Measurements from ENCODE around the gene DCAF11. TPM values are rescaled to one million over a fixed set of nuclear protein-coding genes. Genes with fewer than 3 reads are reported as not detected.

DCAF11 gene
- total RNA-seq, 1 donor from 2014 or later = 54.1 TPM

DNA sequence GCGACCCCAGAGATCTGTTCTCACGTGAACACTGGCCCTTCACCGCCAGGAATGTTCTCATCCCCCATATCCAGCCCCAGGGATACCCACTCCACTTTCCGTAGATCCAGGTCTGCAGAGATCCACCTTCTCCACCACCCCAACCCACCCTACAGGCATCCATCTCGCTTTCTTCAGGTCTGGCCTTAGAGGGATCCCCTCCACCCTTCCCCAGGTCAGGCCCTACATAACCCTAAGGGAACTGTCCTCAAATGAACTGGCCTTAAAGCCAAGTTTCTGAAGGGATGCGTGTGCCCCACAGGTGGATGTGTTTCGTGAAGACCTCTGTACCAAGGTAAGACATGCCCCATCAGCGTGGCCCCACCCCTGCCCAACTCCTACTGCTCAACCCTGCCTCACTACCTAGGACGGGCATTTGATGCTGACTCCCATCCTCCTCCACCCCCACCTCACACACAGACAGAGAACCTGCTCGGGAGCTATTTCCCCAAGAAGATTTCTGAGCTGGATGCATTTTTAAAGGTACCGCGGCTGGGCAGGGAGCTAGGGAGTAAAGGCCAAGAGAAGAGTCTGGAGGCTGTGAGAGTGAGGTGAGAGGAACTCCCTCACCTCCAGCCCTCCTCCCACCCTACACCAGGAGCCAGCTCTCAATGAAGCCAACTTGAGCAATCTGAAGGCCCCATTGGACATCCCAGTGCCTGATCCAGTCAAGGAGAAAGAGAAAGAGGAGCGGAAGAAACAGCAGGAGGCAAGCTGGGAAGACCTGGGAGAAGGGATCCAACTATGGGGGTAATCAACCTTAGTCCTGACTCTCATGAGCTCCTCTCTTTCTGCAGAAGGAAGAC, 22.3 kb downstream of the DCAF11 start:
- no peaks in the 10 kb centered on the region for H3K36me3 Mint-ChIP-seq (ENCODE audit: unreplicated experiment)
- H3K4me3 Mint-ChIP-seq (ENCODE audit: unreplicated experiment) = peak overlapping the region; percentile 79
- H3K4me1 Mint-ChIP-seq (ENCODE audit: low read depth, unreplicated experiment) = peaks cover 23% of the 10 kb centered on the region
- peaks cover 15% of the 10 kb centered on the region for H3K27me3 Mint-ChIP-seq (ENCODE audit: unreplicated experiment)
- DNase-seq = no peak
- H3K27ac Mint-ChIP-seq (ENCODE audit: unreplicated experiment) = peak overlapping the region; percentile 33
- peaks cover 12% of the 10 kb centered on the region for H3K9me3 Mint-ChIP-seq (ENCODE audit: unreplicated experiment)
- TF ChIP-seq, protein P1, sequence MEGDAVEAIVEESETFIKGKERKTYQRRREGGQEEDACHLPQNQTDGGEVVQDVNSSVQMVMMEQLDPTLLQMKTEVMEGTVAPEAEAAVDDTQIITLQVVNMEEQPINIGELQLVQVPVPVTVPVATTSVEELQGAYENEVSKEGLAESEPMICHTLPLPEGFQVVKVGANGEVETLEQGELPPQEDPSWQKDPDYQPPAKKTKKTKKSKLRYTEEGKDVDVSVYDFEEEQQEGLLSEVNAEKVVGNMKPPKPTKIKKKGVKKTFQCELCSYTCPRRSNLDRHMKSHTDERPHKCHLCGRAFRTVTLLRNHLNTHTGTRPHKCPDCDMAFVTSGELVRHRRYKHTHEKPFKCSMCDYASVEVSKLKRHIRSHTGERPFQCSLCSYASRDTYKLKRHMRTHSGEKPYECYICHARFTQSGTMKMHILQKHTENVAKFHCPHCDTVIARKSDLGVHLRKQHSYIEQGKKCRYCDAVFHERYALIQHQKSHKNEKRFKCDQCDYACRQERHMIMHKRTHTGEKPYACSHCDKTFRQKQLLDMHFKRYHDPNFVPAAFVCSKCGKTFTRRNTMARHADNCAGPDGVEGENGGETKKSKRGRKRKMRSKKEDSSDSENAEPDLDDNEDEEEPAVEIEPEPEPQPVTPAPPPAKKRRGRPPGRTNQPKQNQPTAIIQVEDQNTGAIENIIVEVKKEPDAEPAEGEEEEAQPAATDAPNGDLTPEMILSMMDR (IDR thresholded peaks at IDR 0.05; ENCODE audit: partially characterized antibody, unreplicated experiment) = no peak

DNA sequence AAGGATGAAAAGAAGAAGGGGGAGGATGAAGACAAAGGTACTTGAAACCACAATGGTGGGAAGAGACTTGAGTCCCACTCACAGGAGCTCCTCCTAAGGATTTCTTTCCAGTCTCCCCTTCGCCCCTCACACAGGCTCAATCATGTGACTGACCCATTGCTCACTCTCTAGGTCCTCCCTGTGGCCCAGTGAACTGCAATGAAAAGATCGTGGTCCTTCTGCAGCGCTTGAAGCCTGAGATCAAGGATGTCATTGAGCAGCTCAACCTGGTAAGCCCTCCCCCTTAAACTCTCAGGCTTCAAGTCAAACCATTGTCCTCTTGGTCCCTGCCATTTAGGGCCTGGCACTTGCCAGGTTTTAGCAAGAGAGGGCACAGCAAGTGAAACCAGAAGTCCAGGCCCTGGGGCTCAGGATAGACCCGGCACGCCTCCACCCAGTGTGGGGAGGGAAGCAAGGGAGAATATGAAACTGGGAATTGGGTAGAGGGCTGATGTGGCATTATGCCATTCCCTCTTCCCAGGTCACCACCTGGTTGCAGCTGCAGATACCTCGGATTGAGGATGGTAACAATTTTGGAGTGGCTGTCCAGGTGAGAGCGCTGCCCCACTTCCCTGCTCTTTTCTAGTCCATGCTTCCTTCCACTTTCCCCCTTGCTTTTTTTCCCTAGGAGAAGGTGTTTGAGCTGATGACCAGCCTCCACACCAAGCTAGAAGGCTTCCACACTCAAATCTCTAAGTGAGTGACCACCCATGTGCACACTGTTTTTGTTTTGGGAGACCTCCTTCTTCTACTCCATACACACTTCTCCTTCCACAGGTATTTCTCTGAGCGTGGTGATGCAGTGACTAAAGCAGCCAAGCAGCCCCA, 23.2 kb downstream of the DCAF11 start:
- TF ChIP-seq, protein P1 (IDR thresholded peaks at IDR 0.05; ENCODE audit: partially characterized antibody, unreplicated experiment) = no peak
- Mint-ChIP-seq H3K36me3 (ENCODE audit: unreplicated experiment) (no peaks in the 10 kb centered on the region), H3K27me3 (ENCODE audit: unreplicated experiment) (peaks cover 15% of the 10 kb centered on the region), H3K27ac (ENCODE audit: unreplicated experiment) (no peak overlapping the region), H3K9me3 (ENCODE audit: unreplicated experiment) (peaks cover 13% of the 10 kb centered on the region), H3K4me1 (ENCODE audit: low read depth, unreplicated experiment) (peaks cover 23% of the 10 kb centered on the region), H3K4me3 (ENCODE audit: unreplicated experiment) (no peak overlapping the region)
- no peak for DNase-seq

DNA sequence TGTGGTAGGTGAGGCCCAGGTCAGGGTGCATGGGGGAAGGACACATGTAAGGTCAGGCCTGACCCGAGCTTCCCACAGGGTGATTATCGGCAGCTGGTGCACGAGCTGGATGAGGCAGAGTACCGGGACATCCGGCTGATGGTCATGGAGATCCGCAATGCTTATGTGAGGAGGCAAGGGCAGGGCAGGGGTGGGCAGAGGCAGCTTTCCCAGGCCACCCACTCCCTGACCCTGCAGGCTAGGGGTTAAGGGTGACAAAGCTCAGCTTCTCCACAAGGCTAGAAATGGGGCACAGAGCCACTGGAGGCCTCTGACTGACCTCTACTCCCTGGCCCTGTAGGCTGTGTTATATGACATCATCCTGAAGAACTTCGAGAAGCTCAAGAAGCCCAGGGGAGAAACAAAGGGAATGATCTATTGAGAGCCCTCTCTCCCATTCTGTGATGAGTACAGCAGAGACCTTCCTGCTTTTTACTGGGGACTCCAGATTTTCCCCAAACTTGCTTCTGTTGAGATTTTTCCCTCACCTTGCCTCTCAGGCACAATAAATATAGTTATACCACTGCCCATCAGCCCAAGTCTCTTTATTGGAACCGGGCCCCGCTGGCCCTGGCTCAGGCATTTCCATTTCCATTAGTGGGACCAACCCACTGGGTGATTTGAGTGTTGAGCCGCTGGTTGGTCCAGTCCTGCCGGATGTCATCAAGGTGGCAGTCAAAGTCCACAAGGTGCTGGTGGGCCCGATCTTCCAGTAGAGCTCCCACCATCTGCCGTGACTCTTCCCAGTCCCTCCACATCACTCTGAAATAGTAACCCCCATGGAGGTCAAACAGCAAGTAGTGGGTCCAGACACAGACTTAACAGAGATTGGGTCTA, 24.1 kb downstream of the DCAF11 start:
- Mint-ChIP-seq H3K36me3 (ENCODE audit: unreplicated experiment) (no peaks in the 10 kb centered on the region), H3K27me3 (ENCODE audit: unreplicated experiment) (peaks cover 13% of the 10 kb centered on the region), H3K9me3 (ENCODE audit: unreplicated experiment) (peaks cover 13% of the 10 kb centered on the region), H3K4me3 (ENCODE audit: unreplicated experiment) (no peak overlapping the region), H3K4me1 (ENCODE audit: low read depth, unreplicated experiment) (peaks cover 20% of the 10 kb centered on the region), H3K27ac (ENCODE audit: unreplicated experiment) (no peak overlapping the region)
- no peak for DNase-seq
- TF ChIP-seq, protein P1 (IDR thresholded peaks at IDR 0.05; ENCODE audit: partially characterized antibody, unreplicated experiment) = no peak

DNA sequence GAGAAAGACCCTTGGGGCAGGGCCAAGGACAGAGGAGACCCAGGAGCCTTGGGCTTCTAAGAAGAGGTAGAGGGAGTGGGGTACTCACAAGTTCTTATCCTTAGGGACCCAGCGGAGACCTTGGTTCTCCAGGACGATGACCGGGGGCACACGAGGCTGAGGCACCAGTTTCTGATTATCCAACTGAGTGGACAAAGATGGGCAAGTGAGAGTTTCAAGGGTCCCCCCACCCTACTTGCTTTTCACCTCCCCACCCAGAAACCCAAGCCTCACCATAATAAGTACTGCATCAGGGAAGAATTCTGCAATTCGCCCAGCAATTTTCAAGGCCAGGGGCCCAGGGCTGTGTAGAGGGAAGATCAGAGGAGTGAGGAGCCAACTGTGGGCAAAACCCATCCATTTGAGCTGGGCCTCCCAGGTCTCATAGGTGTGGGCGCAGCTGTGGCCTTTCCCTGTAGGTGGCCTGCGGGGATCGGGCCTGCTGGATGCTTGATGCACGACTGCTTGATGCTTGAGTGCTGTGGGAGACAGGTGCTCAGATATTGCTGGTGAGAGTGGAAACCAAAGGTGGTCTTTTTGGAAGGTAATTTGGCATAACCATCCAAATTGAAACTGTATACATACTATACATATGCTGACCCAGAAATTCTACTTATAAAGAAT, 24.8 kb downstream of the DCAF11 start:
- H3K4me1 Mint-ChIP-seq (ENCODE audit: low read depth, unreplicated experiment) = peaks cover 20% of the 10 kb centered on the region
- peaks cover 13% of the 10 kb centered on the region for H3K27me3 Mint-ChIP-seq (ENCODE audit: unreplicated experiment)
- TF ChIP-seq, protein P1 (IDR thresholded peaks at IDR 0.05; ENCODE audit: partially characterized antibody, unreplicated experiment) = no peak
- H3K36me3 Mint-ChIP-seq (ENCODE audit: unreplicated experiment) = no peaks in the 10 kb centered on the region
- H3K4me3 Mint-ChIP-seq (ENCODE audit: unreplicated experiment) = peak overlapping the region; percentile 77
- peaks cover 13% of the 10 kb centered on the region for H3K9me3 Mint-ChIP-seq (ENCODE audit: unreplicated experiment)
- no peak overlapping the region for H3K27ac Mint-ChIP-seq (ENCODE audit: unreplicated experiment)
- no peak for DNase-seq
